H1 (cell line): ENCODE results near the gene EEF2K. TPM values are rescaled to one million over a fixed set of nuclear protein-coding genes. Genes with fewer than 3 reads are reported as not detected.

Source experiments
- CTCF ChIA-PET: fragments of 300-600 bp; sonication (Branson Sonifier 250); formaldehyde crosslinking; loops from one replicate; lab custom pipeline; 2021; ENCODE audit not compliant: partially characterized antibody; lab: Charles Lee
- POLR2A ChIA-PET: fragments of 300-600 bp; sonication (Branson Sonifier 250); formaldehyde crosslinking; loops from one replicate; lab custom pipeline; 2021; ENCODE audit warnings: inconsistent platforms; ENCODE audit not compliant: partially characterized antibody; lab: Charles Lee
- DNase-seq, 2 experiments: peaks; one replicate each; pipeline versions ENCODE4 v3.0.0 to v3.0.0-alpha.2; 2010 to 2022; ENCODE audit warnings: low spot score in 2 of 2, low read depth in 1 of 2, mixed read lengths in 1 of 2
- FAIRE-seq: peaks from 2 replicates; lab custom pipeline; 2011; peaks lifted over from hg19 to GRCh38; lab: Jason Lieb, UNC
- H2AFZ ChIP-seq: 2 replicates; pipeline ENCODE4 v1.8.1; 2012; ENCODE audit warnings: low read length, inconsistent platforms
- H2AK5ac ChIP-seq: 2 replicates; pipeline ENCODE4 v1.6.1; 2013; ENCODE audit warnings: low read depth, low read length
- H2BK120ac ChIP-seq: replicated peaks from 2 replicates; pipeline ENCODE3; 2013; ENCODE audit warnings: low read depth, low read length, inconsistent platforms
- H2BK12ac ChIP-seq: 2 replicates; pipeline ENCODE4 v1.6.1; 2013; ENCODE audit warnings: low read depth, low read length
- H2BK15ac ChIP-seq: 2 replicates; pipeline ENCODE4 v1.6.1; 2013; ENCODE audit warnings: low read length
- H2BK20ac ChIP-seq: 2 replicates; pipeline ENCODE4 v1.6.1; 2013; ENCODE audit warnings: low read length
- H2BK5ac ChIP-seq: 2 replicates; pipeline ENCODE4 v1.6.1; 2013; ENCODE audit warnings: low read depth, low read length
- H3K14ac ChIP-seq: 2 replicates; pipeline ENCODE4 v1.6.1; 2013; ENCODE audit warnings: inconsistent platforms; ENCODE audit not compliant: insufficient read length
- H3K18ac ChIP-seq: 2 replicates; pipeline ENCODE4 v1.6.1; 2013; ENCODE audit warnings: low read length; ENCODE audit errors: extremely low read depth
- H3K23ac ChIP-seq: 2 replicates; pipeline ENCODE4 v1.6.1; 2013; ENCODE audit warnings: inconsistent platforms; ENCODE audit not compliant: insufficient read length
- H3K23me2 ChIP-seq: 2 replicates; pipeline ENCODE4 v1.6.1; 2013; ENCODE audit warnings: low read depth, low read length
- H3K27ac ChIP-seq: 2 replicates; pipeline ENCODE4 v1.6.1; 2011; ENCODE audit warnings: low read depth, low read length, inconsistent platforms
- H3K27me3 ChIP-seq, 4 experiments: replicated peaks in 1 of 4; 1 replicate in 1 of 4; 2 replicates in 3 of 4; pipeline versions ENCODE4 v1.6.1 to v1.8.1; 2011 to 2013; ENCODE audit warnings: low read length in 3 of 4, mild to moderate bottlenecking in 3 of 4, inconsistent platforms in 2 of 4, mixed read lengths in 2 of 4, moderate library complexity in 1 of 4; ENCODE audit not compliant: control insufficient read depth in 3 of 4, insufficient read depth in 3 of 4; ENCODE audit errors: extremely low read depth in 1 of 4
- H3K36me3 ChIP-seq, 4 experiments: 2 replicates each; pipeline versions ENCODE4 v1.6.1 to v1.8.1; 2011 to 2013; ENCODE audit warnings: mild to moderate bottlenecking in 4 of 4, low read length in 3 of 4, moderate library complexity in 2 of 4, control low read depth in 1 of 4, inconsistent platforms in 1 of 4; ENCODE audit not compliant: insufficient read depth in 4 of 4, control insufficient read depth in 2 of 4
- H3K4ac ChIP-seq: replicated peaks from 2 replicates; pipeline ENCODE3; 2013; ENCODE audit warnings: low read length, low read depth, mixed read lengths, inconsistent platforms; ENCODE audit not compliant: insufficient read length
- H3K4me1 ChIP-seq, 4 experiments: replicated peaks in 1 of 4; 1 replicate in 1 of 4; 2 replicates in 3 of 4; pipeline versions ENCODE4 v1.6.1 to v1.8.1; 2011 to 2013; ENCODE audit warnings: low read length in 3 of 4, inconsistent platforms in 2 of 4, mixed read lengths in 1 of 4; ENCODE audit not compliant: insufficient read depth in 4 of 4, control insufficient read depth in 3 of 4
- H3K4me2 ChIP-seq, 2 experiments: 2 replicates each; pipeline versions ENCODE4 v1.6.1 to v1.8.1; 2011 to 2013; ENCODE audit warnings: low read depth in 2 of 2, low read length in 2 of 2, control low read depth in 1 of 2, inconsistent platforms in 1 of 2, mild to moderate bottlenecking in 1 of 2; ENCODE audit not compliant: insufficient read depth in 1 of 2
- H3K4me3 ChIP-seq, 4 experiments: fragments of 200-600, 300-600 bp in 1 of 4; sonication (generic), shearing (Covaris generic), sonication (Bioruptor Twin) in 1 of 4; 2 replicates each; pipeline versions ENCODE4 v1.5.1 to v1.8.1; 2011 to 2016; ENCODE audit warnings: low read length in 4 of 4, low read depth in 3 of 4, control low read depth in 2 of 4, inconsistent platforms in 2 of 4, mild to moderate bottlenecking in 2 of 4, mixed read lengths in 1 of 4, moderate library complexity in 1 of 4; ENCODE audit not compliant: insufficient read depth in 2 of 4; ENCODE audit errors: extremely low read depth in 1 of 4
- H3K56ac ChIP-seq: replicated peaks from 2 replicates; pipeline ENCODE3; 2013; ENCODE audit warnings: low read depth, mild to moderate bottlenecking, mixed read lengths, low read length, inconsistent platforms; ENCODE audit not compliant: insufficient read length
- H3K79me1 ChIP-seq: 2 replicates; pipeline ENCODE4 v1.6.1; 2013; ENCODE audit warnings: low read depth, low read length, control low read depth
- H3K79me2 ChIP-seq, 2 experiments: 2 replicates each; pipeline versions ENCODE4 v1.6.1 to v1.8.1; 2012 to 2013; ENCODE audit warnings: low read length in 2 of 2, mild to moderate bottlenecking in 2 of 2, inconsistent platforms in 1 of 2; ENCODE audit not compliant: insufficient read depth in 2 of 2, control insufficient read depth in 1 of 2
- H3K9ac ChIP-seq, 4 experiments: replicated peaks in 1 of 4; 1 replicate in 1 of 4; 2 replicates in 3 of 4; pipeline versions ENCODE4 v1.6.1 to v1.8.1; 2011 to 2013; ENCODE audit warnings: low read depth in 3 of 4, low read length in 3 of 4, control low read depth in 2 of 4, mild to moderate bottlenecking in 2 of 4, moderate library complexity in 2 of 4, inconsistent platforms in 1 of 4; ENCODE audit errors: extremely low read depth in 1 of 4
- H3K9me3 ChIP-seq, 2 experiments: 2 replicates each; pipeline versions ENCODE4 v1.6.1 to v1.8.1; 2012 to 2013; ENCODE audit warnings: mild to moderate bottlenecking in 2 of 2, moderate library complexity in 2 of 2, control low read depth in 1 of 2, inconsistent platforms in 1 of 2, low read depth in 1 of 2, low read length in 1 of 2, mixed read lengths in 1 of 2; ENCODE audit not compliant: insufficient read depth in 2 of 2
- H4K20me1 ChIP-seq, 2 experiments: replicated peaks in 1 of 2; 2 replicates each; pipeline versions ENCODE3 to v1.8.1; 2011 to 2013; ENCODE audit warnings: inconsistent platforms in 2 of 2, low read length in 2 of 2, mild to moderate bottlenecking in 1 of 2; ENCODE audit not compliant: insufficient read depth in 2 of 2, control insufficient read depth in 1 of 2
- H4K5ac ChIP-seq: 2 replicates; pipeline ENCODE4 v1.6.1; 2013; ENCODE audit warnings: low read length, low read depth, mixed read lengths, inconsistent platforms; ENCODE audit not compliant: insufficient read length
- H4K8ac ChIP-seq: 2 replicates; pipeline ENCODE4 v1.8.0; 2013; ENCODE audit warnings: mild to moderate bottlenecking, moderate library complexity, low read length, inconsistent platforms; ENCODE audit not compliant: insufficient read depth; ENCODE audit errors: extremely low read depth
- H4K91ac ChIP-seq: replicated peaks from 2 replicates; pipeline ENCODE3; 2013; ENCODE audit warnings: low read length, mixed read lengths, inconsistent platforms; ENCODE audit not compliant: insufficient read length
- SIX5 ChIP-seq: IDR thresholded peaks from 2 replicates; pipeline ENCODE4 v1.6.1; 2011; ENCODE audit warnings: mild to moderate bottlenecking, low read depth, low read length
- SP2 ChIP-seq: IDR thresholded peaks from 2 replicates; pipeline ENCODE4 v1.6.1; 2012; ENCODE audit warnings: mild to moderate bottlenecking, low read length, inconsistent platforms
- TBP ChIP-seq: IDR thresholded peaks from 2 replicates; pipeline ENCODE4 v1.6.1; 2011; ENCODE audit warnings: low read depth, low read length, improper control_type of control experiment
- WGBS, 2 experiments: shearing (Covaris generic) in 1 of 2; methylation state at CpG; one replicate each; pipeline versions ENCODE4 v1.1.6 to v1.1.7; 2013 to 2015; ENCODE audit warnings: low lambda C conversion rate in 2 of 2, mixed read lengths in 2 of 2, inconsistent platforms in 1 of 2, low coverage in 1 of 2, missing lambda C conversion rate in 1 of 2; ENCODE audit not compliant: insufficient replicate concordance in 2 of 2, insufficient coverage in 1 of 2, insufficient read length in 1 of 2; ENCODE audit errors: extremely low coverage in 1 of 2, missing lambda C conversion rate in 1 of 2; 5-methylcytosine and 5-hydroxymethylcytosine counted together
- polyA plus RNA-seq, 7 experiments: library from polyadenylated mRNA; depleted of rRNA in 3 of 7; stranded (reverse) in 5 of 7; unstranded in 2 of 7; fragments of >200 nt in 5 of 7; fragments of 200-250 nt in 2 of 7; gene quantifications; 1 replicate in 5 of 7; 2 replicates in 1 of 7; 4 replicates in 1 of 7; pipeline versions ENCODE4 v1.2.1 to v1.2.3, GENCODE V29; 2011 to 2013; ENCODE audit warnings: missing spikeins in 2 of 7, mixed read lengths in 2 of 7
- total RNA-seq: library from RNA; stranded (reverse); fragmentation: NEBNext Ultra II Directional; extraction: Animal tissue kit (Norgen Biotek cat#: 25700); gene quantifications from 2 replicates; pipeline ENCODE4 v1.2.1, GENCODE V29; 2021
- TF ChIP-seq, protein P1 (sequence below), 3 experiments: IDR thresholded peaks; 1 replicate in 2 of 3; 2 replicates in 1 of 3; pipeline versions ENCODE4 v1.5.1 to v1.6.1; 2011; ENCODE audit warnings: low read length in 3 of 3, mild to moderate bottlenecking in 3 of 3, inconsistent platforms in 2 of 3, low read depth in 1 of 3, moderate library complexity in 1 of 3; ENCODE audit not compliant: insufficient read depth in 1 of 3; ENCODE audit errors: control extremely low read depth in 1 of 3
- TF ChIP-seq, protein P2 (sequence below): IDR thresholded peaks from 2 replicates; pipeline ENCODE4 v1.6.1; 2012; ENCODE audit warnings: inconsistent platforms

EEF2K gene
- total and polyA plus RNA-seq, 2 of the 8 experiments (the other 6 are each of a cell fraction or from before 2014, with no cell fraction given): 14.9 to 30.2 TPM

DNA sequence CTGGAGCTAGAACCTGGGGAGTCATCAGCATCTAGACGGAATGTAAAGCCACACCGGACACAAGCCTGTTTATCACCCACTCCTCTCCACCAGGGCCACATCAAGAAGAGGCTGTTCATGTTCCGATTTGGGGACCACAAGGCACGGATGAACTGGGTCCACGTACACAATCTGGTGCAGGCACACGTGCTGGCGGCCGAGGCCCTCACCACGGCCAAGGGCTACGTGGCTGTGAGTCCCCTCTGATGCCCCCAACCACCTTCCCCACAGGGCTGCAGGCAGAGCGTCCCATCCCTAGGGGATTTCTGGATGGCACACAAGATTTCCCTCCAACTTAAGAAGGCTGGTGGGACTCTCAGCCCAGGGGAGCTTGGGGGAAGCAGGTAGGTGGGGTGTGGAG lies 24.7 kb upstream of the EEF2K start:
- Histone ChIP-seq H3K23ac (no peak overlapping the region), H4K20me1 (no peaks in the 10 kb centered on the region), H4K91ac (no peak overlapping the region), H3K23me2 (no peaks in the 10 kb centered on the region), H3K9me3 (no peaks in the 10 kb centered on the region), H3K9ac (no peak overlapping the region), H3K79me1 (no peaks in the 10 kb centered on the region), H4K5ac (no peak overlapping the region), H2AK5ac (no peak overlapping the region), H2BK12ac (no peak overlapping the region), H3K4me3 (no peak overlapping the region), H2BK20ac (no peak overlapping the region), H3K56ac (no peak overlapping the region), H3K4me1 (0 out of 7 replicates have a peak, but pooled peaks cover 0 to 2% (median 0%) of the 10 kb centered on the region in 4 experiments)
- no peak for FAIRE-seq
- 86% methylated on average over 11 of the region's 11 CpGs; no CpG with 5 or more reads in 1 of the 2 experiments for WGBS, 2 experiments
- TF ChIP-seq TBP: no peak
- TF ChIP-seq SIX5: no peak
- TF ChIP-seq SP2: no peak
- TF ChIP-seq, protein P1, sequence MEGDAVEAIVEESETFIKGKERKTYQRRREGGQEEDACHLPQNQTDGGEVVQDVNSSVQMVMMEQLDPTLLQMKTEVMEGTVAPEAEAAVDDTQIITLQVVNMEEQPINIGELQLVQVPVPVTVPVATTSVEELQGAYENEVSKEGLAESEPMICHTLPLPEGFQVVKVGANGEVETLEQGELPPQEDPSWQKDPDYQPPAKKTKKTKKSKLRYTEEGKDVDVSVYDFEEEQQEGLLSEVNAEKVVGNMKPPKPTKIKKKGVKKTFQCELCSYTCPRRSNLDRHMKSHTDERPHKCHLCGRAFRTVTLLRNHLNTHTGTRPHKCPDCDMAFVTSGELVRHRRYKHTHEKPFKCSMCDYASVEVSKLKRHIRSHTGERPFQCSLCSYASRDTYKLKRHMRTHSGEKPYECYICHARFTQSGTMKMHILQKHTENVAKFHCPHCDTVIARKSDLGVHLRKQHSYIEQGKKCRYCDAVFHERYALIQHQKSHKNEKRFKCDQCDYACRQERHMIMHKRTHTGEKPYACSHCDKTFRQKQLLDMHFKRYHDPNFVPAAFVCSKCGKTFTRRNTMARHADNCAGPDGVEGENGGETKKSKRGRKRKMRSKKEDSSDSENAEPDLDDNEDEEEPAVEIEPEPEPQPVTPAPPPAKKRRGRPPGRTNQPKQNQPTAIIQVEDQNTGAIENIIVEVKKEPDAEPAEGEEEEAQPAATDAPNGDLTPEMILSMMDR (IDR thresholded peaks at IDR 0.05; ENCODE audit: control extremely low read depth in 1 of 3, insufficient read depth in 1 of 3, low read depth in 1 of 3, low read length in 3 of 3): no peak
- TF ChIP-seq, protein P2, sequence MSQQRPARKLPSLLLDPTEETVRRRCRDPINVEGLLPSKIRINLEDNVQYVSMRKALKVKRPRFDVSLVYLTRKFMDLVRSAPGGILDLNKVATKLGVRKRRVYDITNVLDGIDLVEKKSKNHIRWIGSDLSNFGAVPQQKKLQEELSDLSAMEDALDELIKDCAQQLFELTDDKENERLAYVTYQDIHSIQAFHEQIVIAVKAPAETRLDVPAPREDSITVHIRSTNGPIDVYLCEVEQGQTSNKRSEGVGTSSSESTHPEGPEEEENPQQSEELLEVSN: no peak
- TF ChIP-seq, all 59 proteins: peak for 0
- no peak for DNase-seq
- ChIA-PET POLR2A (interaction anchor here (1.1 kb wide), 1 partner anchor 24 kb away, joined by 5 read pairs; no protein-coding TSS in a partner anchor), CTCF (interaction anchor here (0.9 to 1.7 kb wide), 8 partner anchors 11 to 181 kb away, joined by 3 to 7 read pairs (median 4); partner anchors contain the start of gene PDZD9)
- Histone ChIP-seq H3K27ac (no peak overlapping the region), H3K27me3 (no peaks in the 10 kb centered on the region), H3K14ac (no peak overlapping the region), H3K18ac (no peak overlapping the region), H3K79me2 (no peaks in the 10 kb centered on the region), H2BK15ac (no peak overlapping the region), H3K4me2 (no peak overlapping the region), H2AFZ (no peak overlapping the region), H2BK120ac (no peak overlapping the region), H3K36me3 (no peaks in the 10 kb centered on the region), H3K4ac (no peak overlapping the region), H4K8ac (no peak overlapping the region), H2BK5ac (no peak overlapping the region)
